NCI-H146 treated with DMSO at 0.1 percent for 48 hours (cell line): ENCODE results near the gene CCDC9.

Experiments used
- DNase-seq: peaks from one replicate; lab custom pipeline; 2025; ENCODE audit not compliant: unreplicated experiment; lab: John Stamatoyannopoulos, UW

CCDC9 gene

GRCh38 chr19:47255879-47256692 lies at the start of gene CCDC9:
CCDC9 (plus strand) TSS chr19:47256525; CDS start chr19:47258401, 1,876 bp downstream.
- DNase-seq = peak; percentile 98

- no peak for DNase-seq
Observed at GRCh38 chr19:47209319-47210179, 46.8 kb upstream of the CCDC9 start.

- no peak for DNase-seq
Observed at GRCh38 chr19:47210180-47210490, 46.2 kb upstream of the CCDC9 start.

- peak; percentile 71 for DNase-seq
Observed at GRCh38 chr19:47210689-47211316, 45.5 kb upstream of the CCDC9 start.

- no peak for DNase-seq
Observed at GRCh38 chr19:47215581-47215980, 40.7 kb upstream of the CCDC9 start.

- DNase-seq = no peak
Observed at GRCh38 chr19:47221080-47221841, 35.1 kb upstream of the CCDC9 start.

- no peak for DNase-seq
Observed at GRCh38 chr19:47221890-47222289, 34.4 kb upstream of the CCDC9 start.

- peak; percentile 71 for DNase-seq
Observed at GRCh38 chr19:47225746-47226425, 30.4 kb upstream of the CCDC9 start.

GRCh38 chr19:47226426-47227351 lies 29.6 kb upstream of the CCDC9 start:
- peak; percentile 54 for DNase-seq

GRCh38 chr19:47227352-47228167 lies 28.8 kb upstream of the CCDC9 start:
- DNase-seq = peak; percentile 79

GRCh38 chr19:47228168-47228936 lies 28.0 kb upstream of the CCDC9 start:
- peak; percentile 27 for DNase-seq

- DNase-seq = no peak
Observed at GRCh38 chr19:47228937-47229675, 27.2 kb upstream of the CCDC9 start.

- no peak for DNase-seq
Observed at GRCh38 chr19:47229676-47230053, 26.7 kb upstream of the CCDC9 start.

GRCh38 chr19:47230054-47230920 lies 26.0 kb upstream of the CCDC9 start:
- DNase-seq = no peak

- DNase-seq = no peak
Observed at GRCh38 chr19:47230921-47231214, 25.5 kb upstream of the CCDC9 start, which contains the start of gene BBC3. BBC3 (minus strand) TSS chr19:47231199; CDS start chr19:47228431, 2,768 bp downstream.
